GM19025 (cell line): ENCODE results near the gene NANOS1.

Experiments
- ATAC-seq: cut with Tn5 transposase; IDR thresholded peaks from one replicate; pipeline ENCODE4 v1.9.1; 2021; ENCODE audit warnings: mild to moderate bottlenecking, low read depth, moderate library complexity; ENCODE audit not compliant: unreplicated experiment

NANOS1 gene

GRCh38 chr10:119055472-119055871 is 26.0 kb downstream of the NANOS1 start:
- no peak for ATAC-seq

DNA sequence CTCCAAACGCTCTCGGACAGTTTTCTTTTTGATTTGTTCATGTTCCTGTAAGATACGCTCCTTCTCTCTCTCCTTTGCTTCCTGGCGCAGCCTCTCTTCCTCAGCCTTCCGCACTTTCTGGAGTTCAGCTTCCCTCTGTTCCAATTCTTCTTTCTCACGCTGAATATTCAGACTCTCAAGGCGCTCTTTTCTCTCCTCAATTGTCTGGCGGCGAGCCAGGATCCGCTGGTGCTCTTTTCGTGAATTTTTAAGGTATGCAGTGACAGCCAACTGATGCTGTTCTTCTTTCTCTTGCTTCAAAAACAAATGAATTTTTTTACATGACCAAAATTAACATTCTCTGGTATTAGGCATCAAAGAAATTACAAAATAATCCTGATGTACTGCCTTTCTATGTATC is 28.5 kb downstream of the NANOS1 start:
- ATAC-seq: no peak

DNA sequence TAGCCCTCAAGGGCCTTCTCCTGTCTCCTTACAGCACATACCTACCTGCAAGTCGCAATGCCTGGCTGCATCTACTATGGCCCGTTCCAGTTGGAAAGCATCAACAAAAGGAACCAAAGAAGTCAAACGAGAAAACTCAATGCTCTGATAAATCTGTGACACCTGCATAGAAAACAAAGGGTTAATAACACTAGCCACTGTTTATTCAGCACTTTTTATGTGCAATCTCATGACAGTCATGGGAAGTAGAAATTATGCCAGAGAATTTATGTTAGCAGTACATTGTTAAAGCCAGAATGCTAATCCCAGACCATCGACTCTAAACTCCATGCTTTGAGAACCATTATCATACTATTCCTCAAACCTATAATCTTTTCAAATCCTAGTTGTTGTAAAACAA is 30.0 kb downstream of the NANOS1 start:
- no peak for ATAC-seq

GRCh38 chr10:119060107-119060506 is 30.6 kb downstream of the NANOS1 start:
- no peak for ATAC-seq

DNA sequence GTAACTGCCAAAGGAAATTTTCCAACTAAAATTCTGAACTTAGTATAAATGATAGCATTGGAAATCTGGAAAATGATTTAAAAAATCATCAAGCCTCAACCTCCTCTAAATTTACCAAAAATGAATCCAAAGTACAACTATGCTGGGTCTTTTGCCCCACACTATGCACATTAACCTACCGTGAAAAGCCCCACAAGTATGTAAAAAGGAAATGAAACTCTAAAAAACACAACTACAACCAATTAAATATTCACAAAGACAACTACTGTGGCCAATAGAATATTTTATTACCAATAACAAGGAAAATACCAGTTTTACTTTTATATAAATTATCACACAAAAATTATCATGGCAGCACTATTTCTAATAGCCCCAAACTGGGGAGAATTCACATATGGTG is 31.8 kb downstream of the NANOS1 start:
- ATAC-seq: no peak

DNA sequence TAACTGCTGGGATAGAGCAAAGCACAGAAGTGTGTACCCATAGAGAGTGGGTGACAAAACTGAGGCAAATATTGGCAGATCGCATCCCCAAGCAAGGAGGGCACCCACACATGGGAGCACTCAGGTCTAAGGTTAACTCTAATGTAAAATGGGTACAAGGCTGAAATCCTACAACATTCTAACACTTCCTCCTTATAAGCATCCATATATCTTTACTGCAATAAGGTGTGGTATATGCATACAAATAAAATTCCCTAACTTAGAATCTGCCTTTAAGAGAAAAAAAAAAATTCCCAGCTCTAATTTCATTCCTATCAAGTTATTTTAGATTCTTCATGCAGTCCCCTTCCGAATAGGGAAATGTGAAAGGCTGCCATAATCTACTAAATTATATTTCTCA is 32.4 kb downstream of the NANOS1 start:
- ATAC-seq: no peak

- no peak for ATAC-seq
These were observed 41.1 kb downstream of the NANOS1 start for GRCh38 chr10:119070395-119071165.

- ATAC-seq: no peak
These were observed 44.1 kb downstream of the NANOS1 start for GRCh38 chr10:119073584-119073983.

- no peak for ATAC-seq
These were observed 49.1 kb downstream of the NANOS1 start for GRCh38 chr10:119078422-119079179.

DNA sequence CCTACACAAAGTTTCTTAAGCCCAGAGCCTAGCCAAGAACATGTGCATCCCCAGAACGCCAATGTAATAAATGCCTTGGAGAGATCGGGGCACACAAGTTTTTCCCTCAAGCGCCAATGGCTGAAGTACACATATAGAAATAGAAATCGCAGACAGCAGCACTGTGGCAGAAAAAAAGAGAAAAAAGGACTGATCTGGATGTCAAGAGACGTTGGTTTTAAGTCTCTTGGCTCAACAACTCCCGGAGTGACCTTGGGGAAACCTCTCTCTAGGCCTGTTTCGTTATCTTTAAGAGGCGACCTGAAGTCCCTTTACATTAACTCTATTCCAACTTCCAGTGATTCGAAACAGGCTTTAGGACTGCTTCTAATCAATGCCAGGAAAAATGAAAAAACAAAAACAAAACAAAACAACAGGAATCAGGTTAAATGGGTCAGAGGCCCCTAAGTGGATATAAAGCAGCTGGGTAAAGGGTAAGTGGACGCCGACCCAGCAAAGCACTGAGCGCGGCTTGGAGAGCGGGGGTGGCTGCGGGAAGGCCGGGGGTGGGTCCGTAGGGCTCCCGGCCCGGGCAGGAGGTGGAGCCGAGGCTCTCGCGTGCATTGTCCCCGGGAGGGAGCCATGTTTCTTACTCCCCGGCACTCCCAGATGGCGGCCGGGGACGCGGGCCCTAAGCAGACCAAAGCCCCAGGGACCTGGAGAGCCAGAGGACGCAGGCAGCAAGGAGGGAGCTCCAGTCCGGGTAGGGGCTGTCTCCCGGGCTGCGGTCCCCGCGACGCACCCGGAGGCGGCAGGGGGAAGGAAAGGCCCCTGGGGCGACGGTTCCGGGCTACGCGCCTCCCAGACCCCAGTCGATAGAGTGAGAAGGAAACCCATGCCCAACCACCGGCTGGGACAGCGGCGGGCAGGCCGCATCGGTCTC is 50.3 kb downstream of the NANOS1 start:
- ATAC-seq: peak; percentile 52

- peak; percentile 81 for ATAC-seq
These were observed 51.2 kb downstream of the NANOS1 start, which contains the start of gene EIF3A for GRCh38 chr10:119080521-119081259. TSS of gene EIF3A (minus strand) at chr10:119080817. CDS start at chr10:119080676, 141 bp downstream.
